GM12878 (cell line): ENCODE measurements around the gene PERM1. TPM values are rescaled to one million over a fixed set of nuclear protein-coding genes. Genes with fewer than 3 reads are reported as not detected.

Experiments
- ATAC-seq: fragments of 200-7000 bp; cut with Tn5 transposase; 3 replicates; pipeline ENCODE4 v1.9.1; 2020; ENCODE audit warnings: mild to moderate bottlenecking, moderate library complexity
- BruUV-seq: library from RNA; stranded (reverse); fragments of 400-500 nt; replicated peaks from 2 replicates; lab custom pipeline; 2021; lab: Mats Ljungman, UMichigan
- CTCF ChIA-PET: fragments of 300-600 bp; sonication (Branson Sonifier 250); formaldehyde crosslinking; extraction: SDS; loops from one replicate; lab custom pipeline; 2021; ENCODE audit warnings: inconsistent platforms; lab: Yijun Ruan, JAX
- POLR2A ChIA-PET: fragments of 350-600 bp; formaldehyde crosslinking; extraction: SDS; loops from one replicate; lab custom pipeline; 2021; ENCODE audit warnings: inconsistent platforms; lab: Charles Lee
- RAD21 ChIA-PET: fragments of 300-600 bp; sonication (Branson Sonifier 250); formaldehyde crosslinking; loops from one replicate; lab custom pipeline; 2023; ENCODE audit warnings: antibody characterized with exemption; ENCODE audit not compliant: unreplicated experiment; lab: Charles Lee
- SMC1A ChIA-PET: fragments of 300-600 bp; sonication (Branson Sonifier 250); formaldehyde crosslinking; loops from one replicate; lab custom pipeline; 2023; ENCODE audit not compliant: unreplicated experiment, uncharacterized antibody; lab: Charles Lee
- DNase-seq: peaks from one replicate; pipeline ENCODE4 v3.0.0-alpha.2; 2011; ENCODE audit warnings: low read depth, low spot score
- FAIRE-seq: peaks from 3 replicates; lab custom pipeline; 2011; peaks lifted over from hg19 to GRCh38; lab: Jason Lieb, UNC
- H2AFZ ChIP-seq: 2 replicates; pipeline ENCODE4 v1.6.0; 2011; ENCODE audit warnings: low read depth, low read length, control low read depth; ENCODE audit not compliant: control insufficient read depth
- H3K27ac ChIP-seq: 2 replicates; pipeline ENCODE4 v1.5.1; 2011; ENCODE audit warnings: control low read depth; ENCODE audit not compliant: control insufficient read depth, insufficient read depth
- H3K27me3 ChIP-seq, 2 experiments: replicated peaks in 1 of 2; 2 replicates each; pipeline versions ENCODE4 v1.6.0 to v1.6.1; 2011; ENCODE audit warnings: low read length in 1 of 2; ENCODE audit not compliant: control insufficient read depth in 2 of 2, insufficient read depth in 2 of 2
- H3K36me3 ChIP-seq, 2 experiments: 2 replicates each; pipeline ENCODE4 v1.5.1; 2011; ENCODE audit warnings: low read length in 1 of 2; ENCODE audit not compliant: control insufficient read depth in 2 of 2, insufficient read depth in 2 of 2
- H3K4me1 ChIP-seq: 2 replicates; pipeline ENCODE4 v1.6.1; 2011; ENCODE audit warnings: mild to moderate bottlenecking, low read length, moderate library complexity, mixed read lengths; ENCODE audit not compliant: control insufficient read depth, insufficient read depth
- H3K4me2 ChIP-seq: 2 replicates; pipeline ENCODE4 v1.6.0; 2011; ENCODE audit warnings: control low read depth; ENCODE audit not compliant: control insufficient read depth, insufficient read depth
- H3K4me3 ChIP-seq: fragments of 200-600 bp; sonication (generic); 2 replicates; pipeline ENCODE4 v1.5.1; 2016
- H3K79me2 ChIP-seq: 2 replicates; pipeline ENCODE4 v1.6.0; 2011; ENCODE audit warnings: low read length; ENCODE audit not compliant: control insufficient read depth, insufficient read depth
- H3K9ac ChIP-seq: 2 replicates; pipeline ENCODE4 v1.8.0; 2011; ENCODE audit warnings: low read length, control low read depth, mixed read lengths; ENCODE audit not compliant: control insufficient read depth, insufficient read depth
- H3K9me3 ChIP-seq: replicated peaks from 3 replicates; pipeline ENCODE4 v1.5.1; 2011; ENCODE audit warnings: mild to moderate bottlenecking, low read length; ENCODE audit not compliant: control insufficient read depth, insufficient read depth
- H4K20me1 ChIP-seq: 2 replicates; pipeline ENCODE4 v1.6.0; 2011; ENCODE audit not compliant: control insufficient read depth, insufficient read depth
- BRCA1 ChIP-seq: IDR thresholded peaks from 2 replicates; pipeline ENCODE4 v1.6.1; 2011; ENCODE audit warnings: low read depth, low read length, improper control_type of control experiment
- KLF5 ChIP-seq: fragments of 450-650 bp; IDR thresholded peaks from 2 replicates; pipeline ENCODE4 v1.6.1; 2014; ENCODE audit warnings: mild to moderate bottlenecking; ENCODE audit not compliant: partially characterized antibody
- RELA ChIP-seq: fragments of 450-650 bp; IDR thresholded peaks from 2 replicates; pipeline ENCODE4 v1.8.0; 2014; ENCODE audit warnings: borderline replicate concordance; ENCODE audit not compliant: partially characterized antibody
- TAF1 ChIP-seq: IDR thresholded peaks from 2 replicates; pipeline ENCODE4 v1.6.1; 2011; ENCODE audit warnings: mild to moderate bottlenecking, low read depth, low read length, borderline replicate concordance
- WGBS: methylation state at CpG from one replicate; pipeline ENCODE4 v1.1.6; 2016; ENCODE audit warnings: low lambda C conversion rate; ENCODE audit not compliant: insufficient replicate concordance, insufficient coverage; ENCODE audit errors: missing lambda C conversion rate; 5-methylcytosine and 5-hydroxymethylcytosine counted together
- in situ Hi-C: fragments of 300-500 bp; cut with MboI; formaldehyde crosslinking; loops from 9 replicates; pipeline ENCODE4 v1.14.3; 2018; ENCODE audit warnings: mixed read lengths
- intact Hi-C: fragments of 100-400 bp; cut with micrococcal nuclease; formaldehyde crosslinking; loops from one replicate; pipeline ENCODE4 v1.14.2; 2022; ENCODE audit not compliant: unreplicated experiment
- polyA plus RNA-seq, 11 experiments: library from polyadenylated mRNA; depleted of rRNA in 4 of 11; unstranded in 6 of 11; stranded (reverse) in 5 of 11; fragments of >200 nt; fragmentation: Nextera tagmentation in 4 of 11; fragmentation: Illumina TruSeq in 1 of 11; extraction: Ambion mirVana in 4 of 11; extraction: Trizol in 1 of 11; gene quantifications; 1 replicate in 1 of 11; 2 replicates in 10 of 11; pipeline versions ENCODE4 v1.2.1 to v1.2.3, GENCODE V29; 2011 to 2016; ENCODE audit warnings: inconsistent platforms in 2 of 11, missing spikeins in 2 of 11, low read depth in 1 of 11
- total RNA-seq, 4 experiments: library from RNA; depleted of rRNA in 3 of 4; stranded (reverse); fragments of >200 nt in 3 of 4; fragmentation: Illumina TruSeq in 1 of 4; extraction: Trizol in 1 of 4; gene quantifications; 2 replicates each; pipeline versions ENCODE4 v1.2.1 to v1.2.3, GENCODE V29; 2013 to 2021
- TF ChIP-seq, protein P1 (sequence below): fragments of 150-350 bp; IDR thresholded peaks from 2 replicates; pipeline ENCODE4 v1.6.1; 2014; ENCODE audit warnings: mild to moderate bottlenecking, low read depth, low read length

The PERM1 gene
- total and polyA plus RNA-seq, 10 of the 15 experiments (the other 5 are each of a cell fraction or from before 2014, with no cell fraction given): not detected

DNA sequence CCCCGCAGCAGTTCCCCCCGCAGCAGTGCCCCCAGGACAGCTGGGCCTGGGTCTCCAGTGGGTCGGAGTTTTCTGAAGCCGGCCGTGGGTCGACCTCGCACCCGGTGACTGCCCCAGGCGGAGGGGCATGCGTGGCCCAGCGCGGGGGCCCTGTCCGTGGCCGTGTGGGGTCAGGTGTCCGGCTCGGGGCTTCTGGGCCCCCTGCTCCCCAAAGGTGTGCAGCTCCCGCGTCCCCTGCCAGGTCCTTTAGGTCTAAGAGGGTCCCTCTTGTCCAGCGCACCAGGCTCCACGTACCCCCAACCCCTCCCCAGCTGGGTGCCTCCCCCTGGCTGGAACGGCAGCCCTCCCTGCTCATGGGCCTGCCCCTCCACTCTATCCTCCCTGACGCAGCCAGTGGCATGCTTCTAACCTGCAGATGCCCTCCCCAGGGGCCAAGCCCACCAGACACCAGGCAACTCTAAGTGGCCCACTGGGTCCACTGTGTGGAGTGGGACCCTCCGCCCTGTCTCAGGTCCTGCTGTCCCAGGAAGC lies 23.9 kb upstream of the PERM1 start:
- Histone ChIP-seq H3K36me3 (no peaks in the 10 kb centered on the region), H3K79me2 (no peaks in the 10 kb centered on the region), H3K27me3 (peaks cover 0 to 5% of the 10 kb centered on the region in 2 experiments; a peak in 2 of 4 replicates), H3K9me3 (peaks cover 2% of the 10 kb centered on the region; the same call in 1 of the 3 replicates), H2AFZ (no peak overlapping the region), H3K9ac (no peak overlapping the region), H3K27ac (no peak overlapping the region), H4K20me1 (no peaks in the 10 kb centered on the region), H3K4me1 (peaks cover 22% of the 10 kb centered on the region), H3K4me2 (no peak overlapping the region), H3K4me3 (no peak overlapping the region)
- DNase-seq (no peak), FAIRE-seq (no peak), ATAC-seq (no peak)
- CTCF ChIA-PET: interaction anchor here (0.6 to 5.6 kb wide), 4 partner anchors 22 to 137 kb away, joined by 3 to 56 read pairs (median 4); partner anchors contain the start of gene PERM1
- POLR2A ChIA-PET: interaction anchor here (0.5 to 5.4 kb wide), 3 partner anchors 8 to 21 kb away, joined by 3 to 22 read pairs (median 6); partner anchors contain the start of genes AGRN and ISG15
- RAD21 ChIA-PET: no interaction called here
- in situ Hi-C loops (no loop called here), intact Hi-C loops (no loop called here)
- BruUV-seq: no TSS peak
- 78% methylated on average over 16 of the region's 23 CpGs for WGBS
- TF ChIP-seq BRCA1 (no peak), RELA (no peak), KLF5 (no peak), TAF1 (no peak)
- TF ChIP-seq, protein P1, sequence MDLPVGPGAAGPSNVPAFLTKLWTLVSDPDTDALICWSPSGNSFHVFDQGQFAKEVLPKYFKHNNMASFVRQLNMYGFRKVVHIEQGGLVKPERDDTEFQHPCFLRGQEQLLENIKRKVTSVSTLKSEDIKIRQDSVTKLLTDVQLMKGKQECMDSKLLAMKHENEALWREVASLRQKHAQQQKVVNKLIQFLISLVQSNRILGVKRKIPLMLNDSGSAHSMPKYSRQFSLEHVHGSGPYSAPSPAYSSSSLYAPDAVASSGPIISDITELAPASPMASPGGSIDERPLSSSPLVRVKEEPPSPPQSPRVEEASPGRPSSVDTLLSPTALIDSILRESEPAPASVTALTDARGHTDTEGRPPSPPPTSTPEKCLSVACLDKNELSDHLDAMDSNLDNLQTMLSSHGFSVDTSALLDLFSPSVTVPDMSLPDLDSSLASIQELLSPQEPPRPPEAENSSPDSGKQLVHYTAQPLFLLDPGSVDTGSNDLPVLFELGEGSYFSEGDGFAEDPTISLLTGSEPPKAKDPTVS: no peak
- SMC1A ChIA-PET: no interaction called here
